Activated CD4-positive, alpha-beta T cell treated with anti-CD3 and anti-CD28 coated beads, Interleukin-2, amount 10 ng/mL, durations not matched to agents 24 days and 14 days (primary cell): ENCODE results near the gene HDAC1. TPM values are rescaled to one million over a fixed set of nuclear protein-coding genes. Genes with fewer than 3 reads are reported as not detected.
A peak's percentile ranks its signal among the peaks of the same experiment; 100 is the strongest.

Experiments
- DNase-seq: peaks from one replicate; pipeline ENCODE4 v3.0.0; 2022
- H3K27ac Mint-ChIP-seq: one replicate; pipeline ENCODE4 v1.8.0; 2022; ENCODE audit warnings: mild to moderate bottlenecking, mixed read lengths
- H3K27me3 Mint-ChIP-seq: one replicate; pipeline ENCODE4 v1.8.0; 2022; ENCODE audit warnings: mixed read lengths
- H3K36me3 Mint-ChIP-seq: one replicate; pipeline ENCODE4 v1.8.0; 2022; ENCODE audit warnings: low read depth, mild to moderate bottlenecking, mixed read lengths
- H3K4me1 Mint-ChIP-seq: one replicate; pipeline ENCODE4 v1.8.0; 2021; ENCODE audit warnings: mixed read lengths
- H3K4me3 Mint-ChIP-seq: one replicate; pipeline ENCODE4 v1.8.0; 2022; ENCODE audit warnings: mild to moderate bottlenecking, moderate library complexity, mixed read lengths
- H3K9me3 Mint-ChIP-seq: one replicate; pipeline ENCODE4 v1.8.0; 2021; ENCODE audit warnings: mixed read lengths
- intact Hi-C: fragments of 100-400 bp; cut with micrococcal nuclease; formaldehyde crosslinking; loops from one replicate; pipeline ENCODE4 v1.15.1; 2023
- total RNA-seq: library from RNA; stranded (reverse); gene quantifications from 2 replicates; pipeline ENCODE4 v1.2.3, GENCODE V29; 2022

HDAC1 gene
- total RNA-seq, 1 donor from 2014 or later: 181 TPM

DNA sequence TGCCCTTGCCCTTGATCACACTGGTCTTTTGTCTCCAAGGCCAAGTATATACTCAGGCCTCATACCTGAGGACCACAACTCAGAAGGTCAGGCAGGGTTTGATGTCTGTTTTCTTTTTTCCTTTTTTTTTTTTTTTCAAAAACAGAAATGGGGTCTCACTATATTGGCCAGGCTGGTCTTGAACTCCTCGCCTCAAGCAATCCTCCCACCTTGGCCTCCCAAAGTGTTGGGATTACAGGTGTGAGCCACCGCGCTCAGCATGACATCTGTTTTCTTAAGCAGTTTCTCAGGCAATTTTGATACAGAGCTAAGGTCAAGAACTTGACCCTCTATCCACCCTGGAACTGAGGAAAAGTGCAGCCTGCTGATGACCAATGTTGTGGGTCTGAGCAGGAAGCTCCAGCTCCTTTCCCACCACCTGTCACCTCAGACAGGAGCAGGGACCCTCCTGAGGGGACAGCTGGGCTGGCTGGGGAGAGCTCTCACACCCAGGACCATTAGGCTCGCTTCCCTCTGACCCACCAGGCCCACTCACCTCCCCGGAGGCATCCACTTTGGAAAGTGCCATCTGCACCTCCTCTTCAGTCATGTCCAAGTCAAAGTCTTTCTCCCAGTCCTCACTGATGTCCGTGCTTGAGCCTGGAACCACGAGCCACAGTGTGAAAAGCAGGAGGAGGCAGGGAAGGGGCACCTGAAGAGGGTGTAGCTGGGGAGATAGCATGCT, 76.2 kb downstream of the HDAC1 start:
- intact Hi-C loops: no loop called here
- peaks cover 43% of the 10 kb centered on the region for H3K36me3 Mint-ChIP-seq
- no peak overlapping the region for H3K4me3 Mint-ChIP-seq
- no peak for DNase-seq
- H3K9me3 Mint-ChIP-seq: no peaks in the 10 kb centered on the region
- H3K27me3 Mint-ChIP-seq: no peaks in the 10 kb centered on the region
- no peak overlapping the region for H3K27ac Mint-ChIP-seq
- peaks cover 21% of the 10 kb centered on the region for H3K4me1 Mint-ChIP-seq

DNA sequence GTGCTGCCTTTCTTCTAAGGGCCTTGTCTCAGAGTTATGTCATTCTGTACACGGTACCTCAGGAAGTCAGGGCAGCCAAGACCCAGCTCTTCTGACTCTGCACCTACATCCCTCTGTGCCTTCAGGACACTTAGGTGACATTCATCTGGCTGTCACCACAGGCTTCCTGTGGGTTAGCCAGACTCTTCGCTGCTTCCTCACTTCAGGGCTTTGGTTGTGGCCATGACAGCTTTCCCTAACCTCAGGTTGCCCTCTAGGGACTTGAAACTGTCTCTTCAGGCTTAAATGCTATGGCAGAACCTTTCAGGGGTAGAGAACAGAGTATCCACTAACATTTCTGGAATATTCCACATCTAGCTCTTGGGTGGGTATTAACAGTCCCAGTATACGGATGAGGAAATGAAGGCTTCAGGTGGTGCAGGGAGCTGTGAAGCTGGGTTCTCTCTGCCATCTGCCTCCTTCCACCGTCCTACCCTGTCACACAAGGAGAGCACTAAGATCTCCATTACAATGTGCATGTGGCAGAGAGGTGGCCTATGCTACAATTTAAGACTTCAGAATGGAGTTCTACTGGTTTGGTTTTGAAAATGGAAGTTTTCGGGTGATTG, 80.4 kb downstream of the HDAC1 start:
- H3K4me3 Mint-ChIP-seq: no peak overlapping the region
- peaks cover 42% of the 10 kb centered on the region for H3K36me3 Mint-ChIP-seq
- no peaks in the 10 kb centered on the region for H3K27me3 Mint-ChIP-seq
- peaks cover 19% of the 10 kb centered on the region for H3K4me1 Mint-ChIP-seq
- peak; percentile 91 for DNase-seq
- peak overlapping the region; percentile 60 for H3K27ac Mint-ChIP-seq
- no peaks in the 10 kb centered on the region for H3K9me3 Mint-ChIP-seq
- intact Hi-C loops: loop anchor here (1.0 kb wide), 1 partner anchor 157 kb away; no protein-coding TSS in a partner anchor

DNA sequence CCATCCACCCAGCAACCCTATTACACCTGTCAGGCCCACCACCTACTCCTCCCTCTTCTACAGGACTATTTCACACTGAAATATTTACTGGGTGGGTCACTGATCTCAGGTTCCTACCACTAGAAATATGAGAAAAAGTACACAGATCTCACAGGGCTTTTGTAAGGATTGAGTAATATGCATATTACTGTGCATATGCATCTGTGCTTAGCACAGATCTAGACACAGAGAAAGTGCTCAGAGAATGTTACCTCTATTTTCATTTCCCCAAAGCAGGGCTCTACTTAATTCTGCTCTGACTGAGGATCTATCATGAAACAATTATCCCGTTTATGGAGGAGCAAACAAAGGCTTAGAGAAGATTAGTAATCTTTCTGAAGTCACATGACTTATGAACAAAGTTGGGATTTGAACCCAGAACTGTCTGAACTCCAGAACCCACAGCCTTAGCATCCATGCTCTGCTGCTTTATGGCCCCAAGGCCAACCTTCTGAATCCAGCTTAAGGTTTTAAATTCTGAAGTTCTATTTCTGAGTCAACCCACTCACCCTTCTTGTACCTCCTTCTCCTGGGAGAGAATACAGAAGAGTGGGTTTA, 82.2 kb downstream of the HDAC1 start:
- no peak overlapping the region for H3K4me3 Mint-ChIP-seq
- intact Hi-C loops: no loop called here

DNA sequence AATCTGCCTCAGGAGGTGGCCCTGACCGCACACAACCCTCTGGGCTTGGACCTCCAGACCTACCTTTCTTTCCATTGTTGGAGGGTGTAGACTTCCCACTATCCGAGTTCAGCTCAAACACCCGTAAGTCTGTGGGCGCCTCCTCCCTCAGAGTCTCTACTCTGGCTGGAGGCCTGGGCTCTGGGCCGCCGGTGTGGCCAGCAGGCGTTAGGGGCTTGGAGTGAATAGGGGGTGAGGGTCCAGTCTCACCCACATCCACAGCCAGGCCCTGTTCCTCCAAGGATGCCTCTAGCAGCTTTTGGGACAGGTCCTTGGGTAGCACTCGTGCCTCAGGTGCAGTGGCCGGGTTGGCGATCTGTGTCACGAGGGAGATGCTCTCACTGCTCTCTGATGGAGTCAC, 84.3 kb downstream of the HDAC1 start:
- H3K4me1 Mint-ChIP-seq: peaks cover 17% of the 10 kb centered on the region
- no peak for DNase-seq
- peaks cover 55% of the 10 kb centered on the region for H3K36me3 Mint-ChIP-seq
- no peaks in the 10 kb centered on the region for H3K27me3 Mint-ChIP-seq
- intact Hi-C loops: no loop called here
- no peak overlapping the region for H3K27ac Mint-ChIP-seq
- H3K9me3 Mint-ChIP-seq: no peaks in the 10 kb centered on the region
- H3K4me3 Mint-ChIP-seq: no peak overlapping the region

More for the DNA sequence above, 82.2 kb downstream of the HDAC1 start:
- no peak for DNase-seq
- H3K27me3 Mint-ChIP-seq: no peaks in the 10 kb centered on the region
- peaks cover 19% of the 10 kb centered on the region for H3K4me1 Mint-ChIP-seq
- no peaks in the 10 kb centered on the region for H3K9me3 Mint-ChIP-seq
- no peak overlapping the region for H3K27ac Mint-ChIP-seq
- peaks cover 47% of the 10 kb centered on the region for H3K36me3 Mint-ChIP-seq

DNA sequence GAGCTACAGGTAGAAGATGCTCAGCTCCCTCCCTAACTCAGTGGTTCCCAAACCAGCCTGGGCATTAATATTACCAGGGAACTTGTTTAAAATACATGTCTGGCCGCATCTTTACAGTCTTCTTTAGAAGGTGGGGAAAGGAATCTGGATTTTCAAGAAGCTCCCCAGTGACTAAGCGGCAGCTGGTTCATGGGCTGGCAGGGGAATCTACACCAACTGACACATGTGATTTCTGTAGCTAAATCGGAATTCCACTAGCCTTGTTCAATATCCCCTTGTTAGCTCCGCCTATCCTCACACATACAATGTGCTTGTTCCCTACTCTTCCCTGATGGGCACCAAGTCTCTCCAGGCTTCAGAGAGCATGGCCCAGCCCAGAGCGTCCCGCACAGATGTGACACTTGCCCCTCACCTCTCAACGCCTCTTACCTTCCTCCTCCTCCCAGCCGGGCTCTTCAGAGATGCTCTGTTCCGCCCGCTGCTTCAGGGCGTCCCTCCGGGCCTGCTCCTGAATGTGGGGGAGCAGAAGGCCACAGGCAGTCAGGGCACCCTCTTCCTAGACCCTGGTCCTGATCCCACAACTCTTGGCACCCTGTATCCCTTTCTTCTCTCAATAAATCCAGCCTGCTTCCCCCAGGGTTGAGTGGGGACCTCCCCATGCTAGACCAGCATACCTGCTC, 85.8 kb downstream of the HDAC1 start:
- intact Hi-C loops: no loop called here
- Mint-ChIP-seq H3K9me3 (no peaks in the 10 kb centered on the region), H3K4me1 (peaks cover 5% of the 10 kb centered on the region), H3K27ac (peak overlapping the region; percentile 60), H3K27me3 (no peaks in the 10 kb centered on the region), H3K36me3 (peaks cover 56% of the 10 kb centered on the region), H3K4me3 (no peak overlapping the region)
- no peak for DNase-seq

DNA sequence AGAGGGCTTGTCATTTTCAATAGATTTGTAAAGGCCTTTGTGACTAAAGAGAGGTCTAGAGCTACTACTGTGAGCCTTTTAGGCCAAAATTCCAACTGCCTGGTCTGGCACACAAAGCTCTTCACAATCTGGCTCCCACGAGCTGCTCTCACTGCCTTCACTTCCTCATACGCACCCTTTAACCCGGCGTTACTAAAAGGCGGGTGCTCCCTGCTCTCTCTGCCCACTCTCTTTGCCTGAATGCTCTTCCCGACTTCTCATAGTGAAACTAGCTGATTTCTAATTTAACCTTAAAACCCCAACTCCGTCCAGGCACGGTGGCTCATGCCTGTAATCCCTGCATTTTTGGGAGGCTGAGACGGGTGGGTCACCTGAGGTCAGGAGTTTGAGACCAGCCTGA, 88.2 kb downstream of the HDAC1 start:
- DNase-seq: no peak
- Mint-ChIP-seq H3K9me3 (no peaks in the 10 kb centered on the region), H3K27me3 (no peaks in the 10 kb centered on the region), H3K4me3 (no peak overlapping the region), H3K27ac (no peak overlapping the region), H3K36me3 (peaks cover 52% of the 10 kb centered on the region), H3K4me1 (no peaks in the 10 kb centered on the region)
- intact Hi-C loops: no loop called here

Other genes with a start within 250 kb of the HDAC1 start
- 34.5 and 38.0 TPM in 2 replicates for gene TMEM39B, start 219.1 kb upstream of the HDAC1 start, total RNA-seq
- 79.4 and 87.6 TPM in 2 replicates for gene KPNA6, start 184.0 kb upstream of the HDAC1 start, total RNA-seq
- gene TXLNA, start 112.4 kb upstream of the HDAC1 start, total RNA-seq: 105 and 106 TPM in 2 replicates
- 37.1 and 38.1 TPM in 2 replicates for gene CCDC28B, start 91.5 kb upstream of the HDAC1 start, total RNA-seq
- 6.1 and 6.4 TPM in 2 replicates for gene IQCC, start 86.4 kb upstream of the HDAC1 start, total RNA-seq
- 0.12 TPM in 1 of 2 replicates, not detected in the other for gene DCDC2B, start 83.0 kb upstream of the HDAC1 start, total RNA-seq
- gene TMEM234, start 69.7 kb upstream of the HDAC1 start, total RNA-seq: 10.6 and 10.9 TPM in 2 replicates
- 304 and 341 TPM in 2 replicates for gene EIF3I, start 69.7 kb upstream of the HDAC1 start, total RNA-seq
- 0.23 and 0.57 TPM in 2 replicates for gene FAM167B, start 44.9 kb upstream of the HDAC1 start, total RNA-seq
- 240 and 248 TPM in 2 replicates for gene LCK, start 40.8 kb upstream of the HDAC1 start, total RNA-seq
- 34.8 and 36.6 TPM in 2 replicates for gene MARCKSL1, start 44.1 kb downstream of the HDAC1 start, total RNA-seq
- gene FAM229A, start 70.4 kb downstream of the HDAC1 start, total RNA-seq: 4.2 and 4.4 TPM in 2 replicates
- 1.0 and 2.3 TPM in 2 replicates for gene TSSK3, start 70.5 kb downstream of the HDAC1 start, total RNA-seq
- gene BSDC1, start 102.4 kb downstream of the HDAC1 start, total RNA-seq: 44.8 and 49.5 TPM in 2 replicates
- not detected in 2 replicates for gene ZBTB8B, start 173.0 kb downstream of the HDAC1 start, total RNA-seq
- gene ZBTB8A, start 247.3 kb downstream of the HDAC1 start, total RNA-seq: 0.19 and 0.62 TPM in 2 replicates